Subcutaneous adipose tissue (tissue), 4 donors: ENCODE data around the gene ISYNA1. TPM values are rescaled to one million over a fixed set of nuclear protein-coding genes. Genes with fewer than 3 reads are reported as not detected.

Source experiments
- CTCF ChIP-seq: fragments of 450-650 bp; IDR thresholded peaks from one replicate; pipeline ENCODE4 v1.5.1; 2016; ENCODE audit warnings: low read depth, mild to moderate bottlenecking, control low read depth, antibody characterized with exemption, moderate library complexity
- total RNA-seq, 4 donors: library from RNA; depleted of rRNA; stranded (reverse); fragments of >200 nt; gene quantifications; one replicate each; pipeline ENCODE4 v1.1.0, GENCODE V29; 2016

ISYNA1 gene
- total RNA-seq, 4 donors from 2014 or later: 9.9 to 50.5 (median 11.4) TPM

DNA sequence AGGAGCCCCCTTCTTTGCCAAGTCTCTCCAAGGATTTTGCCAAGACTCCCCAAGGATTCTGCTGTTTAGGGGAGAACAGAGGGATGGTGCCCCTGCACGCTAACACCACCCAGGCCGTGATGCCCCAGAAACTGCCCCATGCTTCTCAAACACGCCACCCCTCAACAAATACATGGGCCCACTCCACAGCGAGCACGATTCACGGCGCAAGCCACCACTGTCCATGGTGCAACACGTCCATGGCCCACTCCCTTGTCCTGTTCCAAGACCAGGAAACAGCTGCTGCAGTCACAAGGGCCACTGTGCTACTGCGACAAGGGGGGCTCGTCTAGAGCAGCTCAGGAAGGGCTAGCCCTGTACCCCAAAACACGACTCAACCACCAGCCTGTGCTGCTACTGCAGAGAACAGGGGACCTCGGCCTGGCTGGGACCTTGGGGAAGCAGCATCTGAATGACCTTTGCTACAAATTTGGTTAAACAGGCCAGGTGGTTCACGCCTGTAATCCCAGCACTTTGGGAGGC, 36.5 kb upstream of the ISYNA1 start:
- TF ChIP-seq CTCF: no peak

- TF ChIP-seq CTCF: no peak
These were observed 35.8 kb upstream of the ISYNA1 start for GRCh38 chr19:18473706-18474087.

DNA sequence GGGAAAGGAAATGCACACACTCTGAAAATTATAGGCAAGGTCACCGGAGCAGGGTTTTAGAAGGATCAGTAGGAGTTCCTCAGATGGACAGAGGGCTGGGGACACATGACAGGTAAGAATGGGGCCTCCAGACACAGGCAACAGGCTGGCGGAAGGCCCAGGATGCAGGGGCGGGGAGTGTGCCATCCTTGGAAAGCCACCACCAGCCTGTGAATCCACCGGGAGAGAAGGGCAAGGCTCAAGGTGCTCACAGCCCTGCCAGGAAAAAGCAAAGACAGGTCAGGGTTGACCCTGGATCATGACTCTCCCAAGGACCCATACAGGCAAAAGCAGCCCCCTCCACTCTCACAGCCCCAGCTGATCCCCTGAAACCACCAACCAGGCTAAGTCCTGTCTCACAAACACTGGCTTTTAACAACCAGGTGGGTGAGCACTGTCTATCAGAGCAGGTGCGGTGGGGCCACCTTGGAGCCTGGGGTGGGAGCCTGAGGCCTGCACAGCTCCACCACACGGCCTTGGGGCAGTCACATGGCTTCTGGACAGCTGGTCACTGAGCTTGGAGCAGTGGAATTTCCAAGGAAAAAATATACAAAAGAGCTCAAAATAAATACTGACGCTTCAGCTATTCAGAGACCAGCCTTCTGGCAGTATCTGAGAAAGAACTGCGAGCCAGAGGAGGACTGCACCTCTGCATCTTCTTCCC, 35.2 kb upstream of the ISYNA1 start:
- TF ChIP-seq CTCF: no peak

- TF ChIP-seq CTCF: no peak
These were observed 32.9 kb upstream of the ISYNA1 start for GRCh38 chr19:18470787-18471186.

- TF ChIP-seq CTCF: no peak
These were observed 31.3 kb upstream of the ISYNA1 start for GRCh38 chr19:18469069-18469846.

DNA sequence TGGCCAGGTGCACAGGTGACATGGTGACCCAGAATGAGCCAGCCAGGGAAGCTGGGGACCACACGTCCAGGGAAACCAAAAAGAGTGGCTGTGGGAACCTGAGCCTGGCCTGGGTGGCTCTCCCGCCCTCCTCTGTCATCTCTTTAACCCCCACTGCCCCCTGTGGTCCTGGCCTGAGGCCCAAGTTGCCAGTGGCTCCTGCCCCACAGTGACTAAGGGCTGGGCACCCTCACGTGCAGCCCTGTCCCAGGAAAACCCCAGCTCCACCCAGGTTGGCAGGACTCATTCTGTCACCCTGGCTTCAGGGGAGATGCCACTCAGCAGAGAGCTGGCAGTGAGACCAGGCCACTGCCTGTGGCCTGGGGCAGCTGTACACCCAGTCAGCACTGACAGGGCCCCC, 30.6 kb upstream of the ISYNA1 start:
- TF ChIP-seq CTCF: no peak

GRCh38 chr19:18467978-18468377, 30.0 kb upstream of the ISYNA1 start:
- no peak for TF ChIP-seq CTCF
